ENCODE results near the gene GPR160.

Gene GPR160

DNA sequence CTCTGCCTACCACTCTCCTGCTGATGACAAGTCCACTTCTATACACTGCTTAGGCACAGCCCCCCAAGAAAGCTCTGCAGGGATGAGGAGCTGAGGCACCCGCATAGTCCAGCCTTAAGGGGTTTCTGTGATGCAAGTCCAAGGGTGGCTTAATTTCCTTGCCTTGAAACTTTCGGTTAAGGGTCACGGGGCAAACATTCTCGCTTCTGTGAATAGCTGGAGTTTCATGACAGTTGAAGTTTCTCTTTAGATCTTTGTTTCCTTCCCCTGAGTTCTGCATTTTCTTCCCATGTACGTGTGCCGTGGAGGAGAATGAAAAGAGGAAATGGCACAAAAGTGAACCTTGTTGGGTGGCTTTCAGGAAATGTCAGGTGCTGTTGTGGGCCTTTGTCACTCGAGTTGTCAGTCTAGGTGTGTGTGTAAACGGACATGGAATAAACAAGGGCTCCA lies 7.0 kb downstream of the GPR160 start:
- TF ChIP-seq TAF1 (IDR thresholded peaks at IDR 0.05; ENCODE audit: low read depth) (no peak), CEBPB (IDR thresholded peaks at IDR 0.05) (no peak), EGR1 (IDR thresholded peaks at IDR 0.05) (no peak), YY1 (IDR thresholded peaks at IDR 0.05; ENCODE audit: low read depth) (no peak), TEAD4 (IDR thresholded peaks at IDR 0.05) (no peak), NFIC (IDR thresholded peaks at IDR 0.05) (no peak), ZBTB7A (IDR thresholded peaks at IDR 0.05; ENCODE audit: low read depth) (no peak), EP300 (IDR thresholded peaks at IDR 0.05; ENCODE audit: borderline replicate concordance) (no peak), CREB1 (IDR thresholded peaks at IDR 0.05; ENCODE audit: low read depth) (no peak), TCF12 (IDR thresholded peaks at IDR 0.05; ENCODE audit: low read depth) (no peak)
- TF ChIP-seq, protein P1, sequence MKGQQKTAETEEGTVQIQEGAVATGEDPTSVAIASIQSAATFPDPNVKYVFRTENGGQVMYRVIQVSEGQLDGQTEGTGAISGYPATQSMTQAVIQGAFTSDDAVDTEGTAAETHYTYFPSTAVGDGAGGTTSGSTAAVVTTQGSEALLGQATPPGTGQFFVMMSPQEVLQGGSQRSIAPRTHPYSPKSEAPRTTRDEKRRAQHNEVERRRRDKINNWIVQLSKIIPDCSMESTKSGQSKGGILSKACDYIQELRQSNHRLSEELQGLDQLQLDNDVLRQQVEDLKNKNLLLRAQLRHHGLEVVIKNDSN (IDR thresholded peaks at IDR 0.05): no peak
- TF ChIP-seq, protein P2, sequence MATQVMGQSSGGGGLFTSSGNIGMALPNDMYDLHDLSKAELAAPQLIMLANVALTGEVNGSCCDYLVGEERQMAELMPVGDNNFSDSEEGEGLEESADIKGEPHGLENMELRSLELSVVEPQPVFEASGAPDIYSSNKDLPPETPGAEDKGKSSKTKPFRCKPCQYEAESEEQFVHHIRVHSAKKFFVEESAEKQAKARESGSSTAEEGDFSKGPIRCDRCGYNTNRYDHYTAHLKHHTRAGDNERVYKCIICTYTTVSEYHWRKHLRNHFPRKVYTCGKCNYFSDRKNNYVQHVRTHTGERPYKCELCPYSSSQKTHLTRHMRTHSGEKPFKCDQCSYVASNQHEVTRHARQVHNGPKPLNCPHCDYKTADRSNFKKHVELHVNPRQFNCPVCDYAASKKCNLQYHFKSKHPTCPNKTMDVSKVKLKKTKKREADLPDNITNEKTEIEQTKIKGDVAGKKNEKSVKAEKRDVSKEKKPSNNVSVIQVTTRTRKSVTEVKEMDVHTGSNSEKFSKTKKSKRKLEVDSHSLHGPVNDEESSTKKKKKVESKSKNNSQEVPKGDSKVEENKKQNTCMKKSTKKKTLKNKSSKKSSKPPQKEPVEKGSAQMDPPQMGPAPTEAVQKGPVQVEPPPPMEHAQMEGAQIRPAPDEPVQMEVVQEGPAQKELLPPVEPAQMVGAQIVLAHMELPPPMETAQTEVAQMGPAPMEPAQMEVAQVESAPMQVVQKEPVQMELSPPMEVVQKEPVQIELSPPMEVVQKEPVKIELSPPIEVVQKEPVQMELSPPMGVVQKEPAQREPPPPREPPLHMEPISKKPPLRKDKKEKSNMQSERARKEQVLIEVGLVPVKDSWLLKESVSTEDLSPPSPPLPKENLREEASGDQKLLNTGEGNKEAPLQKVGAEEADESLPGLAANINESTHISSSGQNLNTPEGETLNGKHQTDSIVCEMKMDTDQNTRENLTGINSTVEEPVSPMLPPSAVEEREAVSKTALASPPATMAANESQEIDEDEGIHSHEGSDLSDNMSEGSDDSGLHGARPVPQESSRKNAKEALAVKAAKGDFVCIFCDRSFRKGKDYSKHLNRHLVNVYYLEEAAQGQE (IDR thresholded peaks at IDR 0.05; ENCODE audit: low read depth): no peak
- TF ChIP-seq, protein P3, sequence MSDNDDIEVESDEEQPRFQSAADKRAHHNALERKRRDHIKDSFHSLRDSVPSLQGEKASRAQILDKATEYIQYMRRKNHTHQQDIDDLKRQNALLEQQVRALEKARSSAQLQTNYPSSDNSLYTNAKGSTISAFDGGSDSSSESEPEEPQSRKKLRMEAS (IDR thresholded peaks at IDR 0.05): no peak

DNA sequence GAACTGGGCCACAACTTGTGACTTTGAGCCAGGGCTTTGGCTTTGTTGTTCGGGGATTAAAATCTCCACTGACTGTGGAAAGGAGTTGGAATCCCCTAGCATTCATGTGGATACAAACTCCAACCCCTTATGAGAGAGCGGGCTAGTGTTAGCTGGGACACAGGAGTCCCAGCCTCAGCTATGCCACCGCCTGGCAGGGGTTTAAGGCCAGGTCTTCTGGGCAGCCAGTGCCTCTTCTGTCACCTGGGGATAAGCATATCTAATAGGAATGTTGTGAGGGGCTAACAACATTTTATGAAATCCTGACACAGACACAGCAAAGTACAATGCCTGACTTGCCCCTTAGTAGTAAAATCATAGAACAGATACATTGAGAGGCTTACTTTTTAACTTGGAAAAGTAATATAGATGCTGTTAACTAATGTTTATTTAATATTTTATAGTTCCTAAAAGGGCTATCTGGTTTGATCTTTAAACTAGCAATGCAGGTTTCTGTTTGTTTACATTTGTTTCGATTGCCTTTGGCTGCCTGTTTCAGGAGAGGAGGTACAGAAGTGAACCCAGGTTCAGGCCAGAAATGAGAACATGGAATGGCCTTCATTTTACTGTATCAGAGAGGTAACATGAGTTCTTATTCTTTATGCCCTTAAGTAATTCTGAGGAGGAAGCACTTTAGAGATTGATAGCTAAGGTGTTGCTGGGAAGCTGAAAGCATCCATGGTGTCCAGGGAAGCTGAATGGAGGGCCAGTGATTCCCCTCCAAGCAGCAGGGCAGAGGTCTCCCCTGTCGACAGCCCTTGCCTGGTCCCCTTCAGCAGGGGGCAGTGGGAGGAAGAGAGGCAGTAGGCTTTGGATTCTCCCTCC lies 8.7 kb downstream of the GPR160 start:
- no peak for TF ChIP-seq YY1 (IDR thresholded peaks at IDR 0.05; ENCODE audit: low read depth)
- no peak for TF ChIP-seq CEBPB (IDR thresholded peaks at IDR 0.05)
- no peak for TF ChIP-seq CREB1 (IDR thresholded peaks at IDR 0.05; ENCODE audit: low read depth)
- no peak for TF ChIP-seq TAF1 (IDR thresholded peaks at IDR 0.05; ENCODE audit: low read depth)
- TF ChIP-seq RAD21 (IDR thresholded peaks at IDR 0.05; ENCODE audit: low read depth): no peak
- TF ChIP-seq, protein P1 (IDR thresholded peaks at IDR 0.05): no peak
- no peak for TF ChIP-seq NFIC (IDR thresholded peaks at IDR 0.05)
- no peak for TF ChIP-seq TCF12 (IDR thresholded peaks at IDR 0.05; ENCODE audit: low read depth)
- no peak for TF ChIP-seq FOXM1 (IDR thresholded peaks at IDR 0.05; ENCODE audit: borderline replicate concordance, low read depth)
- no peak for TF ChIP-seq TEAD4 (IDR thresholded peaks at IDR 0.05)
- TF ChIP-seq ZBTB7A (IDR thresholded peaks at IDR 0.05; ENCODE audit: low read depth): no peak
- no peak for TF ChIP-seq EP300 (IDR thresholded peaks at IDR 0.05; ENCODE audit: borderline replicate concordance)
- TF ChIP-seq, protein P3 (IDR thresholded peaks at IDR 0.05): no peak
- TF ChIP-seq, protein P2 (IDR thresholded peaks at IDR 0.05; ENCODE audit: low read depth): no peak
- TF ChIP-seq EGR1 (IDR thresholded peaks at IDR 0.05): no peak

DNA sequence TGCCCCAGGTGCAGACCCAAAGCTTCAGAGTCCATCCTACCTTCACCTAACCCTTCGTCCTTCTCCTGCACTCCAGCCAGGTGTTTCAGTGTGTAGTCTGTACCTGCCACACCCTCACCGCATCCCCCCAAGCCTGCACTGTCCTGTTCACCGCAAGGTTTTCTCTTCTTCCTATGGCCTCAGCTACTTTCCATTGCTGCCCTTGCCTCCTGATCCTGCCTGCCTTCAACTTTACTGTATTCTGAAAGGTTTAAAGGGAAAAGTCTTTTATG lies 9.3 kb downstream of the GPR160 start:
- TF ChIP-seq, protein P3 (IDR thresholded peaks at IDR 0.05): no peak
- TF ChIP-seq CREB1 (IDR thresholded peaks at IDR 0.05; ENCODE audit: low read depth) (no peak), TAF1 (IDR thresholded peaks at IDR 0.05; ENCODE audit: low read depth) (no peak), TEAD4 (IDR thresholded peaks at IDR 0.05) (no peak), EGR1 (IDR thresholded peaks at IDR 0.05) (no peak), RAD21 (IDR thresholded peaks at IDR 0.05; ENCODE audit: low read depth) (no peak), CEBPB (IDR thresholded peaks at IDR 0.05) (no peak), YY1 (IDR thresholded peaks at IDR 0.05; ENCODE audit: low read depth) (no peak), EP300 (IDR thresholded peaks at IDR 0.05; ENCODE audit: borderline replicate concordance) (no peak)
- TF ChIP-seq, protein P1 (IDR thresholded peaks at IDR 0.05): no peak
- TF ChIP-seq, protein P2 (IDR thresholded peaks at IDR 0.05; ENCODE audit: low read depth): no peak
